ENCODE measurements around the gene FAM234A.
A peak's percentile ranks its signal among the peaks of the same experiment; 100 is the strongest.

FAM234A gene

DNA sequence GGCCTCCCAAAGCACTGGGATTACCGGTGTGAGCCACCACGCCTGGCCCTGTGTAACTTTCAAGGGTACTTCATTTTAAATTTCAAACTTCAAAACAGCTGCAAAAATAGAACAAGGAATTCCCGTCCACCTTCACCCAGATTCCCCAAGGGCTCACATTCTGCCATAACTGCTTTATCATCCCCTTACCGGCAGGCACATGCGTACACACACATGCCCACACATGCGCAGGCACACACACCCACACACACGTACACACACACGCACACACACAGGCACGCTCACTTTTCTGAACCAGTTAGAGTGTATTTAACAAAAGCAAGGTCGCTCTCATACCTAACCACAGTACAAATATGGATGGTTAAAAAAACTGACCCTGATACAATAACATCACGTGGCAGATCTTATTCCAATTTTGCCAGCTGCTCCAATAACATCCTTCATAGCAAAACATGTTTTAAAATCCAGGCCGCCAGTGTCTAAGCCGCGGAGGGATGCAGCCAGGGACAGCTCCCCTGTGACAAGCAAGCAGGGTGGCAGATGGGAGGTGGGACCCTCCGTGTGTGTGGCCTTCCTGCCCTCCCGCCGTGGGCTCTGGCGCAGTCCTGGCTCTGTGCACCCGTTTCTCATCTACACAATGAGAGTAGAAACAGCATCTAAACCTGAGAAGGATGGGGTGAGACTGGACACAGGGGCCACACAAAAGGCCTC is 71.5 kb downstream of the FAM234A start:
- DNase-seq: no peak

DNA sequence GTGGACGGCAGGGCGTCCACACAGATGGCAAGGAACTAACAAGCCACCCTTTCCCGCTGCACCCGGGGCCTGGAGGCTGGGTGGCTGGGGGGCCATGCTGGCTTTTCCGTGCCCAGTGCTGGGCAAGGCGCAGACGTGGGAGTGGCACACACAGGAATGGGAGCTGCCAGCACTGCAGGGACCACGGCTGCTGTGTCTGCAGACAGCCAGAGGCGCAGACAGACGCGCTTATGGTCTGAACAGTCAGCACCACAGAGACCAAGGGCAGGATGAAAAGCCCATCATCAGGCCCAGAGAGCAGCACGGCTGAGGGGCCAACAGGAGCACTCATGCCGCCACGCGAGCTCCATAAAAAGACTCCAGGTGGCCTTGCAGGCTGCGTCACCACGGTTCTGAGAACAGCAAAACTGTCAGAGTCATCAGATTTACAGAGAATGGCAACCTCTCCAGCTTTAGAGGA is 72.3 kb downstream of the FAM234A start:
- no peak for DNase-seq

DNA sequence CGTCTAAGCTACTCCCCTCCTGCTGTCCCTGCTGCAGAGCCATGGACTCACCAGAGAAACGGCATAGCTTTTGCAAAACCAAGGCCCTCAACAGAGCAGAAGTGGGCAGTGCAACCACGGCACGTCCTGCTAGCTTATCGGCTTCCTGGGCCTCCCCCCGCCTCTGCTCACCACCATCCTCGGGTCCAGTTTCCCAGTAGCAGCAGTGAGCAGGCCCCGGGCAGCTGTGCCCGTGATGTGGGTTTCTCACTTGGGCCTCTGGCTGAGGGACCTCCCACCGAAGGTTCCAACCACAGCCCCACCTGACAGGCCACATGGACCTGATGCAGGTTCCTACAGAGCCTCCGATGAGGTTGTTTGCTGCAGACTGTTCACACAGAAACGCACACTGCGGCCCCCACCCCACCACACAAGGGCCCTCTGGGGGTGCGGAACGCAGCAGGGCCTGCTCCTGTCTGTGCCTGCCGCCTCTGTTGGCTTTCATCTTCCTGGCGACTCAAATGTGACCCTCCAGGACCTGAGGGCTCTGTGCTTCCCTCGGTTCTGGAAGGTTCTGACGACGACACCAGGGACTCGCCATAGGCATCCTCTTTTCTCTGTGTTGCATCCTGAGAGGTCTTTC is 73.2 kb downstream of the FAM234A start:
- DNase-seq: no peak

DNA sequence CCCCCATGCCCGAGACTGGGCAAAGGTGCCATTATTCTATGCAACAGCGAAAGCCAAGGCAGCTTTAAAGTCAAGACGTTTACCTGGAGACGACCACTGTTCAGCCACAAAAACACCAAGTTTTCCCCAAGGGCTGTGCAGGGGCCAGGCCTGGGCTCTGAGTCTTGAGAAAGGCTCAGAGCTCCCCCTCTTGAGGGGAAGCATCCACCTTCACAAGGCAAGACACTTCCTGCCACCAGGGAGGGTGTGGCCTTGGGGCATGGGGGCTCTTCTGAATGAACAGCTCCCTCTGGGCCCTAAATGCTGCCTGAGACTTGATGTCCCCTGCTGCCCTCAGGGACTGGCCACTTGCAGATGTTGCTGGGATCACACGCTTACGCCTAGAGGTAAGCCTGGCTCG is 74.9 kb downstream of the FAM234A start:
- peak; percentile 39 for DNase-seq

DNA sequence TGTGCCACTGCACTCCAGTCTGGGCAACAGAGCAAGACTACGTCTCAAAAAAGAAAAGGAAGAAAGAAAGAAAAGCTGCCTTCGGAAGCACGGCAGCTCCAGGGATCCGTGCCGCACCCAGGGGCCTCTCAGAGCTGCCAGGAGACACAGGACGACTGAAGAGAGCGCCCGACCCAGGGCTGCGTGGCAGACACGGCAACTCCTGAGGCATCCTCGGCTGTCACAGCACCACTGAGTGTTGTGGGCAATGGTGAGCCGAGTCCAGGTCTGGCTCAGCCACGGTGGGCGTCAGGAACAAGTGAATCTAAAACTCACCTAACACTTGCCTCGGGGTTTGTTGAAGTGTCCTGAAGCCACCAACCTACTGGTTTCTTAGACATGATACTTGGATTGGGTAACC is 77.1 kb downstream of the FAM234A start:
- no peak for DNase-seq

DNA sequence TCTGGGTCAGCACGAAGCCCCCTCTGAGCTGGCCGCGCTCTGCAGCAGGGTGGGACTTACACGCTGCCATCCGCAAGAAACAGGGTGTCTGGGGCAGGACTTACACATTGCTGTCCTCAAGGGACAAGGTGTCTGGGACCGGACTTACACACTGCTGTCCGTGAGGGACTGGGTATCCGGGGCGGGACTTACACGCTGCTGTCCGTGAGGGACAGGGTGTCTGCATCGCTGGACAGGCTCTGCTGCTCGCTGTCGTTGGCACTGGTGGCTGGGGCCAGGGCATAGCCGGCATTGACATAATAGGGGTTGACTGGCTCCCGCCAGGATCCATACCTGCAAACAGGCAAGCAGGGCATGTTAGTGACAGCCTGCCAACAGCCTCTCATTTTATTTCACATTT is 79.7 kb downstream of the FAM234A start:
- no peak for DNase-seq

DNA sequence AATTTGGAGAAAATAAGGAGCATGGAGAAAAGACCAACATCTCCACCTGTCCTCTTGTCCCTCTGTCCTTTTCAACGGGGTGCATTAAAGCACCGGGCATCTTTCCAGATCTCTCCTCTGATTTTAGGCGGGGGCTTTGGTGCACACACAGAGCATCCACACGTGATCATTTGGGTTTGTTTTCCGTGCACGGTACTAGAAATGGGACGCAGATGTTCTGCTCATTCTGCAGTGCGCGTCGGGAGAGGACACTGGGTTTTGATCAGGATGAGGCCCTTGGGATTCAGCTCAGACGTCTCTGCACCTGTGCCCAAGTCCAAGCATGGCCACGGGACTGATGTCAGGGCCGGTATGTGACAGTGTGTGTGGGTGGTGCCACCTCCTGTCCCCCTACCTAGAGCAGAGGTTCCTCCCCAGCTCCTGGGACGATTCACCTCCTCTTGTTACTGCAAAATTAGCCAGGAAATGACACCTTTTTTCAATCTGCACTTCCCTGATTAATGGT is 80.2 kb downstream of the FAM234A start:
- DNase-seq: no peak
